SK-N-SH (cell line): ENCODE measurements around the gene KCNJ8. TPM values are rescaled to one million over a fixed set of nuclear protein-coding genes. Genes with fewer than 3 reads are reported as not detected.

Source experiments
- CTCF ChIA-PET: fragments of 300-600, 350-600 bp; formaldehyde crosslinking; extraction: SDS; loops from one replicate; lab custom pipeline; 2021; lab: Yijun Ruan, JAX
- POLR2A ChIA-PET: fragments of 350-600 bp; sonication (Branson Sonifier 250); formaldehyde crosslinking; extraction: SDS; loops from one replicate; lab custom pipeline; 2020; ENCODE audit warnings: antibody characterized with exemption, inconsistent platforms; lab: Yijun Ruan, JAX
- DNase-seq: peaks from one replicate; pipeline ENCODE4 v3.0.0; 2012
- H2AFZ ChIP-seq: fragments of 200-600 bp; sonication (generic); 2 replicates; pipeline ENCODE4 v1.8.1; 2016; ENCODE audit warnings: antibody characterized with exemption, mild to moderate bottlenecking, low read depth
- H3F3A ChIP-seq: fragments of 200-600 bp; sonication (generic); replicated peaks from 2 replicates; pipeline ENCODE3; 2016; ENCODE audit warnings: antibody characterized with exemption, mild to moderate bottlenecking; ENCODE audit not compliant: insufficient read depth
- H3K27ac ChIP-seq, 2 experiments: fragments of 200-500 bp in 1 of 2; fragments of 200-600 bp in 1 of 2; sonication (Bioruptor generic) in 1 of 2; sonication (generic), shearing (Covaris generic) in 1 of 2; 2 replicates each; pipeline versions ENCODE4 v1.5.1 to v1.6.1; 2014 to 2016; ENCODE audit warnings: low read depth in 2 of 2, inconsistent platforms in 1 of 2, low read length in 1 of 2, mild to moderate bottlenecking in 1 of 2, mixed read lengths in 1 of 2
- H3K27me3 ChIP-seq: fragments of 200-600 bp; sonication (generic), shearing (Covaris generic); 2 replicates; pipeline ENCODE4 v1.6.1; 2016; ENCODE audit warnings: mixed run types; ENCODE audit not compliant: insufficient read depth
- H3K36me3 ChIP-seq, 2 experiments: fragments of 200-500 bp in 1 of 2; fragments of 200-600 bp in 1 of 2; sonication (Bioruptor generic) in 1 of 2; sonication (generic) in 1 of 2; replicated peaks in 1 of 2; 2 replicates each; pipeline versions ENCODE3 to v1.5.1; 2014 to 2016; ENCODE audit warnings: low read length in 1 of 2, mild to moderate bottlenecking in 1 of 2; ENCODE audit not compliant: insufficient read depth in 2 of 2, control insufficient read depth in 1 of 2
- H3K4me1 ChIP-seq, 2 experiments: fragments of 200-500 bp in 1 of 2; fragments of 200-600 bp in 1 of 2; sonication (Bioruptor generic) in 1 of 2; sonication (generic), shearing (Covaris generic) in 1 of 2; 2 replicates each; pipeline versions ENCODE4 v1.5.1 to v1.6.1; 2014 to 2016; ENCODE audit warnings: low read depth in 1 of 2, low read length in 1 of 2, mixed run types in 1 of 2; ENCODE audit not compliant: insufficient read depth in 2 of 2, control insufficient read depth in 1 of 2
- H3K4me2 ChIP-seq: fragments of 200-600 bp; sonication (generic), shearing (Covaris generic); 2 replicates; pipeline ENCODE4 v1.6.1; 2017; ENCODE audit warnings: mixed run types
- H3K4me3 ChIP-seq, 2 experiments: fragments of 200-500 bp in 1 of 2; fragments of 200-600 bp in 1 of 2; sonication (Bioruptor generic) in 1 of 2; sonication (generic), shearing (Covaris generic) in 1 of 2; 2 replicates each; pipeline versions ENCODE4 v1.5.1 to v1.8.1; 2014 to 2016; ENCODE audit warnings: low read depth in 2 of 2, inconsistent platforms in 1 of 2, low read length in 1 of 2, mild to moderate bottlenecking in 1 of 2, mixed read lengths in 1 of 2, moderate library complexity in 1 of 2
- H3K79me2 ChIP-seq: fragments of 200-600 bp; sonication (generic); 2 replicates; pipeline ENCODE4 v1.8.1; 2017; ENCODE audit warnings: mild to moderate bottlenecking; ENCODE audit not compliant: insufficient read depth
- H3K9ac ChIP-seq: fragments of 200-600 bp; sonication (generic); 2 replicates; pipeline ENCODE4 v1.6.1; 2017; ENCODE audit warnings: mixed run types
- H3K9me2 ChIP-seq: fragments of 200-600 bp; sonication (generic); 2 replicates; pipeline ENCODE4 v1.6.1; 2017; ENCODE audit warnings: mixed run types
- H3K9me3 ChIP-seq: fragments of 200-600 bp; sonication (generic); 2 replicates; pipeline ENCODE4 v1.6.1; 2017; ENCODE audit warnings: mixed run types, mild to moderate bottlenecking, moderate library complexity
- H4K20me1 ChIP-seq: fragments of 200-600 bp; sonication (generic); 2 replicates; pipeline ENCODE4 v1.6.1; 2017; ENCODE audit warnings: mild to moderate bottlenecking, mixed run types; ENCODE audit not compliant: insufficient read depth
- CHD2 ChIP-seq: fragments of 150-350 bp; IDR thresholded peaks from 2 replicates; pipeline ENCODE4 v1.6.1; 2018; ENCODE audit warnings: low read length; ENCODE audit not compliant: partially characterized antibody
- EZH2phosphoT487 ChIP-seq: fragments of 200-600 bp; sonication (generic); IDR thresholded peaks from 2 replicates; pipeline ENCODE4 v1.6.1; 2017; ENCODE audit warnings: low read depth, mixed run types, mild to moderate bottlenecking, antibody characterized with exemption, moderate library complexity, borderline replicate concordance
- GATA2 ChIP-seq: sonication (generic); formaldehyde crosslinking; IDR thresholded peaks from 2 replicates; pipeline ENCODE4 v1.5.0; 2020; ENCODE audit warnings: mild to moderate bottlenecking, missing genetic modification reagents
- JUND ChIP-seq: IDR thresholded peaks from 2 replicates; pipeline ENCODE4 v1.4.0; 2012
- MXI1 ChIP-seq: IDR thresholded peaks from 2 replicates; pipeline ENCODE4 v1.6.1; 2012; ENCODE audit warnings: mild to moderate bottlenecking, low read depth, low read length, improper control_type of control experiment
- NFIC ChIP-seq: IDR thresholded peaks from 2 replicates; pipeline ENCODE4 v1.4.0; 2012; ENCODE audit warnings: borderline replicate concordance
- RCOR1 ChIP-seq: fragments of 150-350 bp; IDR thresholded peaks from 2 replicates; pipeline ENCODE4 v1.6.1; 2017; ENCODE audit warnings: antibody characterized with exemption, low read length
- RXRA ChIP-seq: IDR thresholded peaks from 2 replicates; pipeline ENCODE4 v1.4.0; 2012; ENCODE audit warnings: low read depth, mild to moderate bottlenecking, borderline replicate concordance
- TAF1 ChIP-seq: IDR thresholded peaks from 2 replicates; pipeline ENCODE4 v1.6.1; 2012; ENCODE audit warnings: low read depth, mild to moderate bottlenecking, low read length, moderate library complexity, borderline replicate concordance
- TCF12 ChIP-seq: IDR thresholded peaks from 2 replicates; pipeline ENCODE4 v1.4.0; 2012
- TEAD4 ChIP-seq: IDR thresholded peaks from 2 replicates; pipeline ENCODE4 v1.4.0; 2012; ENCODE audit warnings: mild to moderate bottlenecking, borderline replicate concordance; ENCODE audit not compliant: insufficient read depth
- WGBS: methylation state at CpG from one replicate; pipeline ENCODE4 v1.1.6; 2017; ENCODE audit warnings: low lambda C conversion rate; 5-methylcytosine and 5-hydroxymethylcytosine counted together
- polyA plus RNA-seq, 3 experiments: library from polyadenylated mRNA; depleted of rRNA; stranded (reverse); fragments of >200 nt; gene quantifications; 2 replicates each; pipeline ENCODE4 v1.2.3, GENCODE V29; 2012
- TF ChIP-seq, protein P1 (sequence below): IDR thresholded peaks from 2 replicates; pipeline ENCODE4 v1.4.0; 2012; ENCODE audit warnings: low read depth, borderline replicate concordance
- TF ChIP-seq, protein P2 (sequence below): IDR thresholded peaks from 2 replicates; pipeline ENCODE4 v1.4.0; 2012; ENCODE audit warnings: low read depth
- TF ChIP-seq, protein P3 (sequence below): IDR thresholded peaks from 2 replicates; pipeline ENCODE4 v1.4.0; 2012; ENCODE audit warnings: low read depth, borderline replicate concordance

The KCNJ8 gene
- polyA plus RNA-seq, 1 of the 3 experiments (the other 2 are of a cell fraction), result 0.15 TPM

DNA sequence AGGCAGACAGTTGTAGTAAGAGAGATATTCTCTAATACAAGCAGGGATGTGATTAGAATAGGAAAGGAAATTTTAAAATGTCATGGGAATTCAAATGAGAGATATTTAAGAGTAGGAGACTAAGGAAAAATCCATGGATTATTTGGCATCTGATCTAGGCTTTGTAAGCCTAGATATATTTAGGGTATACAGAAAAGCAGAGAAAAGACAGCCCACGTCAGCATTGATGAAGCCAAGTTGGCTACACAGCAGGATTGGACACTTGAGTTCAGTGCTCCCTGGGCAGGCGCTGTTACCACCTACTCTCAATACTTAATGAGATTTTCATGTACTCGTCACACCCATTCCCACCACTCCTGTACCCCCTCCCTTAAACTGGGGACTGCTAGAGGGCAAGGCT, 1.7 kb upstream of the KCNJ8 start:
- 47% methylated on average over 3 of the region's 3 CpGs for WGBS
- no peaks in the 10 kb centered on the region for H3K79me2 ChIP-seq
- H3K9me2 ChIP-seq, result no peaks in the 10 kb centered on the region
- POLR2A ChIA-PET, result no interaction called here
- TF ChIP-seq RXRA (no peak), EZH2phosphoT487 (no peak), TCF12 (no peak), GATA2 (CRISPR knock-in tag) (no peak), CHD2 (no peak), TAF1 (no peak), NFIC (no peak)
- TF ChIP-seq, protein P1, sequence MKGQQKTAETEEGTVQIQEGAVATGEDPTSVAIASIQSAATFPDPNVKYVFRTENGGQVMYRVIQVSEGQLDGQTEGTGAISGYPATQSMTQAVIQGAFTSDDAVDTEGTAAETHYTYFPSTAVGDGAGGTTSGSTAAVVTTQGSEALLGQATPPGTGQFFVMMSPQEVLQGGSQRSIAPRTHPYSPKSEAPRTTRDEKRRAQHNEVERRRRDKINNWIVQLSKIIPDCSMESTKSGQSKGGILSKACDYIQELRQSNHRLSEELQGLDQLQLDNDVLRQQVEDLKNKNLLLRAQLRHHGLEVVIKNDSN, result no peak
- TF ChIP-seq, protein P2, sequence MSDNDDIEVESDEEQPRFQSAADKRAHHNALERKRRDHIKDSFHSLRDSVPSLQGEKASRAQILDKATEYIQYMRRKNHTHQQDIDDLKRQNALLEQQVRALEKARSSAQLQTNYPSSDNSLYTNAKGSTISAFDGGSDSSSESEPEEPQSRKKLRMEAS, result no peak
- TF ChIP-seq, all 33 proteins: peak for 0
- Histone ChIP-seq H4K20me1 (no peaks in the 10 kb centered on the region), H3K4me2 (no peak overlapping the region), H3K4me1 (peaks cover 0 to 9% of the 10 kb centered on the region in 2 experiments; a peak in 3 of 4 replicates), H3K4me3 (no peak overlapping the region), H3F3A (no peaks in the 10 kb centered on the region), H3K36me3 (peaks cover 0 to under 1% of the 10 kb centered on the region in 2 experiments), H3K9ac (no peak overlapping the region), H3K27me3 (peaks cover 10% of the 10 kb centered on the region), H3K27ac (no peak overlapping the region; a peak in 1 of 4 replicates), H3K9me3 (no peaks in the 10 kb centered on the region), H2AFZ (no peak overlapping the region)
- DNase-seq, result no peak
- CTCF ChIA-PET, result interaction anchor here (1.0 kb wide), 1 partner anchor 166 kb away, joined by 3 read pairs; no protein-coding TSS in a partner anchor

DNA sequence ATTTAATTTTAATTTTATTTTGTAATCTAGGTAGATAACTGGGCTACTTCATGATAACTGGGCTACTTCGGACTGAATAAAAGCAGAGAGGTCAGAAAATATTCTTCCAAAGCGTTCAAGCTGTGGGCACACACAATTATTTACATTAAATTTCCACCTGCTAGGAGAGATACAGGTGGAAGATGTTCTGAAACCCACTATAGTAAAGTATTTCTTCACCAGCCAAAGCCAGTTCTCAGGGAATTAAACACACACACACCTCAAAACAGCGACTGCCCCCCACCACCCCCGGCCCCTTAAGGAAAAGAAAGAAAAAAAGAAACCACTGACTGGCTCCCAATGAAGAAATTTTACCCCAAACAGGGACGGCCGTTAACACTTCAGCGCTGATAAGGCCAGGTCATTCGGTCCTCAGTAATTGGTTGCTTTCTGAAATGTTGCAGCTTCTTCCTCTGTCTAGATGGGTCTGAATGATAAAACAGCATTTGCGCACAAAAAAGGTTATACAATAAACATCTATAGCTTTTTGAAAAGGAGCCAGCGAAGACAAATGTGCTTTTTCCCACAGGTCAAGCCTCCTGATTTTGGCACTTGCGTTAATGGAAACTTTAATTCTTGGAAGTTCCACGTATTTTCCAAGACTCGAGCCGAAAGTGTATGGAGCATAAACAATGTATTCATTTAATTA, 771 bp upstream of the KCNJ8 start:
- Histone ChIP-seq H3K4me3 (peak overlapping the region in 1 of 2 experiments; percentile 38; a peak in 1 of 4 replicates), H3K27ac (peak overlapping the region in 1 of 2 experiments; percentile 86; a peak in 2 of 4 replicates), H3K4me1 (peaks cover 0 to 9% of the 10 kb centered on the region in 2 experiments; a peak in 3 of 4 replicates), H3K79me2 (no peaks in the 10 kb centered on the region), H3K9me3 (no peaks in the 10 kb centered on the region), H2AFZ (no peak overlapping the region), H3K9ac (no peak overlapping the region), H3K4me2 (peak overlapping the region; percentile 74; the same call in 1 of the 2 replicates), H3K9me2 (no peaks in the 10 kb centered on the region), H3K36me3 (peaks cover 0 to 4% of the 10 kb centered on the region in 2 experiments), H3F3A (no peaks in the 10 kb centered on the region), H3K27me3 (peaks cover 10% of the 10 kb centered on the region), H4K20me1 (no peaks in the 10 kb centered on the region)
- peak; percentile 10 for DNase-seq
- WGBS, result 43% methylated on average over 14 of the region's 14 CpGs
- TF ChIP-seq RCOR1 (no peak), MXI1 (no peak), TEAD4 (no peak), CHD2 (no peak), RXRA (no peak), GATA2 (CRISPR knock-in tag) (peak; percentile 47; the same call in 1 of the 2 replicates), JUND (no peak)
- TF ChIP-seq, protein P2, result no peak
- TF ChIP-seq, protein P3, sequence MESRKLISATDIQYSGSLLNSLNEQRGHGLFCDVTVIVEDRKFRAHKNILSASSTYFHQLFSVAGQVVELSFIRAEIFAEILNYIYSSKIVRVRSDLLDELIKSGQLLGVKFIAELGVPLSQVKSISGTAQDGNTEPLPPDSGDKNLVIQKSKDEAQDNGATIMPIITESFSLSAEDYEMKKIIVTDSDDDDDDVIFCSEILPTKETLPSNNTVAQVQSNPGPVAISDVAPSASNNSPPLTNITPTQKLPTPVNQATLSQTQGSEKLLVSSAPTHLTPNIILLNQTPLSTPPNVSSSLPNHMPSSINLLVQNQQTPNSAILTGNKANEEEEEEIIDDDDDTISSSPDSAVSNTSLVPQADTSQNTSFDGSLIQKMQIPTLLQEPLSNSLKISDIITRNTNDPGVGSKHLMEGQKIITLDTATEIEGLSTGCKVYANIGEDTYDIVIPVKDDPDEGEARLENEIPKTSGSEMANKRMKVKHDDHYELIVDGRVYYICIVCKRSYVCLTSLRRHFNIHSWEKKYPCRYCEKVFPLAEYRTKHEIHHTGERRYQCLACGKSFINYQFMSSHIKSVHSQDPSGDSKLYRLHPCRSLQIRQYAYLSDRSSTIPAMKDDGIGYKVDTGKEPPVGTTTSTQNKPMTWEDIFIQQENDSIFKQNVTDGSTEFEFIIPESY, result no peak
- ChIA-PET CTCF (interaction anchor here (1.0 to 3.2 kb wide), 3 partner anchors 76 to 214 kb away, joined by 3 to 18 read pairs (median 13); no protein-coding TSS in a partner anchor), POLR2A (interaction anchor here (0.7 to 1.0 kb wide), 3 partner anchors 9 to 1271 kb away, joined by 3 to 6 read pairs (median 3); no protein-coding TSS in a partner anchor)
